ENCODE results near the gene SSBP3. TPM values are rescaled to one million over a fixed set of nuclear protein-coding genes. Genes with fewer than 3 reads are reported as not detected.

Gene SSBP3
- total and polyA plus RNA-seq, 2 of the 13 experiments (the other 11 are each of a cell fraction or from before 2014, with no cell fraction given), result 8.5 to 17.6 TPM

DNA sequence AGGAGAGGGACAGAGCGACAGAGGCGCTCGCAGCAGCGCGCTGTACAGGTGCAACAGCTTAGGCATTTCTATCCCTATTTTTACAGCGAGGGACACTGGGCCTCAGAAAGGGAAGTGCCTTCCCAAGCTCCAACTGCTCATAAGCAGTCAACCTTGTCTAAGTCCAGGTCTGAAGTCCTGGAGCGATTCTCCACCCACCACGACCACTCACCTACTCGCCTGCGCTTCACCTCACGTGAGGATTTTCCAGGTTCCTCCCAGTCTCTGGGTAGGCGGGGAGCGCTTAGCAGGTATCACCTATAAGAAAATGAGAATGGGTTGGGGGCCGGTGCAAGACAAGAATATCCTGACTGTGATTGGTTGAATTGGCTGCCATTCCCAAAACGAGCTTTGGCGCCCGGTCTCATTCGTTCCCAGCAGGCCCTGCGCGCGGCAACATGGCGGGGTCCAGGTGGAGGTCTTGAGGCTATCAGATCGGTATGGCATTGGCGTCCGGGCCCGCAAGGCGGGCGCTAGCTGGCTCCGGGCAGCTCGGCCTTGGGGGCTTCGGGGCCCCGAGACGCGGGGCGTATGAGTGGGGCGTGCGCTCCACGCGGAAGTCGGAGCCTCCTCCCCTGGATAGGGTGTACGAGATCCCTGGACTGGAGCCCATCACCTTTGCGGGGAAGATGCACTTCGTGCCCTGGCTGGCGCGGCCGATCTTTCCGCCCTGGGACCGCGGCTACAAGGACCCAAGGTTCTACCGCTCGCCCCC, 206.3 kb downstream of the SSBP3 start, which contains the start of the genes CYB5RL and MRPL37 (continued):
- TF ChIP-seq, protein P1, sequence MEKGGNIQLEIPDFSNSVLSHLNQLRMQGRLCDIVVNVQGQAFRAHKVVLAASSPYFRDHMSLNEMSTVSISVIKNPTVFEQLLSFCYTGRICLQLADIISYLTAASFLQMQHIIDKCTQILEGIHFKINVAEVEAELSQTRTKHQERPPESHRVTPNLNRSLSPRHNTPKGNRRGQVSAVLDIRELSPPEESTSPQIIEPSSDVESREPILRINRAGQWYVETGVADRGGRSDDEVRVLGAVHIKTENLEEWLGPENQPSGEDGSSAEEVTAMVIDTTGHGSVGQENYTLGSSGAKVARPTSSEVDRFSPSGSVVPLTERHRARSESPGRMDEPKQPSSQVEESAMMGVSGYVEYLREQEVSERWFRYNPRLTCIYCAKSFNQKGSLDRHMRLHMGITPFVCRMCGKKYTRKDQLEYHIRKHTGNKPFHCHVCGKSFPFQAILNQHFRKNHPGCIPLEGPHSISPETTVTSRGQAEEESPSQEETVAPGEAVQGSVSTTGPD (CRISPR knock-in tag; IDR thresholded peaks at IDR 0.05), result no peak
- peak; percentile 42; the same call in 1 of the 2 replicates for TF ChIP-seq ZNF678 (CRISPR knock-in tag; IDR thresholded peaks at IDR 0.05)
- TF ChIP-seq ZNF558 (CRISPR knock-in tag; IDR thresholded peaks at IDR 0.05; ENCODE audit: borderline replicate concordance), result peak; percentile 91
- no peak for TF ChIP-seq PCBP1 (IDR thresholded peaks at IDR 0.05; ENCODE audit: borderline replicate concordance, low read depth, low read length)
- TF ChIP-seq MEIS1 (CRISPR knock-in tag; IDR thresholded peaks at IDR 0.05; ENCODE audit: borderline replicate concordance), result no peak
- no peak for TF ChIP-seq PCBP2 (optimal IDR thresholded peaks at IDR 0.05; ENCODE audit: low read depth, low read length, poor library complexity, severe bottlenecking)
- TF ChIP-seq, protein P2, sequence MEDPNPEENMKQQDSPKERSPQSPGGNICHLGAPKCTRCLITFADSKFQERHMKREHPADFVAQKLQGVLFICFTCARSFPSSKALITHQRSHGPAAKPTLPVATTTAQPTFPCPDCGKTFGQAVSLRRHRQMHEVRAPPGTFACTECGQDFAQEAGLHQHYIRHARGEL (CRISPR knock-in tag; IDR thresholded peaks at IDR 0.05), result no peak
- no peak for TF ChIP-seq ZNF615 (CRISPR knock-in tag; IDR thresholded peaks at IDR 0.05; ENCODE audit: borderline replicate concordance)
- no peak; the same call in none of the 2 replicates for TF ChIP-seq SALL1 (CRISPR knock-in tag; IDR thresholded peaks at IDR 0.05)
- TF ChIP-seq ZFYVE20 (CRISPR knock-in tag; IDR thresholded peaks at IDR 0.05; ENCODE audit: borderline replicate concordance, low read depth), result no peak
- TF ChIP-seq HDAC1 (CRISPR knock-in tag; IDR thresholded peaks at IDR 0.05), result peak; percentile 82
- TF ChIP-seq, protein P3, sequence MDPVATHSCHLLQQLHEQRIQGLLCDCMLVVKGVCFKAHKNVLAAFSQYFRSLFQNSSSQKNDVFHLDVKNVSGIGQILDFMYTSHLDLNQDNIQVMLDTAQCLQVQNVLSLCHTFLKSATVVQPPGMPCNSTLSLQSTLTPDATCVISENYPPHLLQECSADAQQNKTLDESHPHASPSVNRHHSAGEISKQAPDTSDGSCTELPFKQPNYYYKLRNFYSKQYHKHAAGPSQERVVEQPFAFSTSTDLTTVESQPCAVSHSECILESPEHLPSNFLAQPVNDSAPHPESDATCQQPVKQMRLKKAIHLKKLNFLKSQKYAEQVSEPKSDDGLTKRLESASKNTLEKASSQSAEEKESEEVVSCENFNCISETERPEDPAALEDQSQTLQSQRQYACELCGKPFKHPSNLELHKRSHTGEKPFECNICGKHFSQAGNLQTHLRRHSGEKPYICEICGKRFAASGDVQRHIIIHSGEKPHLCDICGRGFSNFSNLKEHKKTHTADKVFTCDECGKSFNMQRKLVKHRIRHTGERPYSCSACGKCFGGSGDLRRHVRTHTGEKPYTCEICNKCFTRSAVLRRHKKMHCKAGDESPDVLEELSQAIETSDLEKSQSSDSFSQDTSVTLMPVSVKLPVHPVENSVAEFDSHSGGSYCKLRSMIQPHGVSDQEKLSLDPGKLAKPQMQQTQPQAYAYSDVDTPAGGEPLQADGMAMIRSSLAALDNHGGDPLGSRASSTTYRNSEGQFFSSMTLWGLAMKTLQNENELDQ (CRISPR knock-in tag; IDR thresholded peaks at IDR 0.05; ENCODE audit: borderline replicate concordance), result no peak
- TF ChIP-seq, protein P4, sequence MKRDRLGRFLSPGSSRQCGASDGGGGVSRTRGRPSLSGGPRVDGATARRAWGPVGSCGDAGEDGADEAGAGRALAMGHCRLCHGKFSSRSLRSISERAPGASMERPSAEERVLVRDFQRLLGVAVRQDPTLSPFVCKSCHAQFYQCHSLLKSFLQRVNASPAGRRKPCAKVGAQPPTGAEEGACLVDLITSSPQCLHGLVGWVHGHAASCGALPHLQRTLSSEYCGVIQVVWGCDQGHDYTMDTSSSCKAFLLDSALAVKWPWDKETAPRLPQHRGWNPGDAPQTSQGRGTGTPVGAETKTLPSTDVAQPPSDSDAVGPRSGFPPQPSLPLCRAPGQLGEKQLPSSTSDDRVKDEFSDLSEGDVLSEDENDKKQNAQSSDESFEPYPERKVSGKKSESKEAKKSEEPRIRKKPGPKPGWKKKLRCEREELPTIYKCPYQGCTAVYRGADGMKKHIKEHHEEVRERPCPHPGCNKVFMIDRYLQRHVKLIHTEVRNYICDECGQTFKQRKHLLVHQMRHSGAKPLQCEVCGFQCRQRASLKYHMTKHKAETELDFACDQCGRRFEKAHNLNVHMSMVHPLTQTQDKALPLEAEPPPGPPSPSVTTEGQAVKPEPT (CRISPR knock-in tag; IDR thresholded peaks at IDR 0.05; ENCODE audit: low read depth), result no peak
- peak; percentile 44; the same call in 1 of the 2 replicates for TF ChIP-seq ZNF547 (CRISPR knock-in tag; IDR thresholded peaks at IDR 0.05)
- TF ChIP-seq SP140L (CRISPR knock-in tag; IDR thresholded peaks at IDR 0.05; ENCODE audit: borderline replicate concordance), result no peak
- no peak for TF ChIP-seq TCF12 (IDR thresholded peaks at IDR 0.05)
- TF ChIP-seq TCF12 (CRISPR knock-in tag; IDR thresholded peaks at IDR 0.05), result no peak
- peak; percentile 82 to 84 for TF ChIP-seq POLR2A (IDR thresholded peaks at IDR 0.05; ENCODE audit: insufficient read depth in 1 of 2, low read depth in 2 of 2, low read length in 2 of 2)
- TF ChIP-seq ZNF703 (CRISPR knock-in tag; IDR thresholded peaks at IDR 0.05; ENCODE audit: borderline replicate concordance), result no peak
